ENCODE measurements around the gene ARHGAP24.
"Not testable (repeated sequence)": the region's sequence is repeated elsewhere in the genome, so short reads cannot be mapped to it uniquely, and the experiment has no call there.

ARHGAP24 gene

DNA sequence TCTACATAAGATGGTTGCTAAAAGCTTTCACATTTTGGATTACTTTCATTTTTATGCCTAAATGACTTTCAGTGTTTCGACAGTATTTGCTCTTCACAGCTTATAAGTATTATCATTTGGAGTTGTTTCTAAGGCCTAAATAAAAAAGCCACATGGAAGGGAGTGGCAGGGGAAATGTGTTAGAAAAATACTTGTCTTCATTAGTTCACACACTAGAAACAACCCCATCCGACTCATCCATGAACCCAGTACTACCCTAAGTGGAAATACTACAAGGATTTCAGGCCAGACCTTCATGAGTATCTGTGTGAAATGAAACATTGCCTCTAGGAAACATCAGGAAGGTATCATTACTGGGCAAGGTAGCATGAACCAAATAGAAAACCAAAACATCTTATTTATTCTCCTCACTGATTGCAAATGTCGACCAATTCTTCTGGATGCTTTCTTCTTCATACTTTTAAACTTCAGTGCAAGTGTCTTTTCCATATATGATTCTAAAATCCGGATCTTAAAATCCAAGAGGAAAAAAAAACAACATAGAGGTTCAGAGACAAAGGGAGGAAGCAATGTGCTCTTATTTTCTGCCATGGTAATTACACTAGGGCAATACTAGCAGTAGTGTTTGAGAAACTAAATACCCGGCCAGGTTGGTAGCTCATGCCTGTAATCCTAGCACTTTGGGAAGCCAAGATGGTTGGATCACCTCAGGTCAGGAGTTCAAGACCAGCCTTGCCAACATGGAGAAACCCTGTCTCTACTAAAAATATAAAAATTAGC lies 349.4 kb downstream of the ARHGAP24 start:
- no peak for DNase-seq

DNA sequence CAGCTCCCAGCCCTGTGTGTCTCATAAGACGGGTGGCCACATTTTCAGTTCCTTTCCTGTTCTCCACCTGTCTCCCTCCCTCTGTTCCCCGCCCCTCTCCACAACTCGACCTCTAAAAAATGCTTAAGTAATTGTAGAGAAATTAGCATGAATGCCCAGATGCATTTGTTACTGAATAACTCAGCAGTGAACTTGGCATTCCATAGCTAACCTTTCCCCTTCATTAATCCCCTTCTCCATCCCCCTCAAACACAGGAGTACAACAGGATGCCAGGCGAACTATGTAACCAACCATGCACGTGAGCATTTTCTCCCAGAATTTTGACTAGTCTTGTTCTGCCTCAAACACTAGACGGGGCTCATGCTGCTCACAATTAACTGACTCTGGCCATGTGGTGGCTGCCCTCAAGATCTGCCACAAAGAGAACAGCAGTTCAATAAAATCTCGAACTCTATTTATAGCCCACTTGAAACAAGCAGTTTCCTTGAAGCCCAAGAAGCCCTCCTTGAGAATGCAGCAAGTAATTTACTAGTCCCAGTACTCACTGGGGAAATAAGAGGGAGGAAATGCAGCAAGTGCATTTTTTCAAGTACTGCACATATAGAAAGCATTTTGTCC lies 351.2 kb downstream of the ARHGAP24 start:
- peak in 1 of 2 donors; percentile 6 for DNase-seq

DNA sequence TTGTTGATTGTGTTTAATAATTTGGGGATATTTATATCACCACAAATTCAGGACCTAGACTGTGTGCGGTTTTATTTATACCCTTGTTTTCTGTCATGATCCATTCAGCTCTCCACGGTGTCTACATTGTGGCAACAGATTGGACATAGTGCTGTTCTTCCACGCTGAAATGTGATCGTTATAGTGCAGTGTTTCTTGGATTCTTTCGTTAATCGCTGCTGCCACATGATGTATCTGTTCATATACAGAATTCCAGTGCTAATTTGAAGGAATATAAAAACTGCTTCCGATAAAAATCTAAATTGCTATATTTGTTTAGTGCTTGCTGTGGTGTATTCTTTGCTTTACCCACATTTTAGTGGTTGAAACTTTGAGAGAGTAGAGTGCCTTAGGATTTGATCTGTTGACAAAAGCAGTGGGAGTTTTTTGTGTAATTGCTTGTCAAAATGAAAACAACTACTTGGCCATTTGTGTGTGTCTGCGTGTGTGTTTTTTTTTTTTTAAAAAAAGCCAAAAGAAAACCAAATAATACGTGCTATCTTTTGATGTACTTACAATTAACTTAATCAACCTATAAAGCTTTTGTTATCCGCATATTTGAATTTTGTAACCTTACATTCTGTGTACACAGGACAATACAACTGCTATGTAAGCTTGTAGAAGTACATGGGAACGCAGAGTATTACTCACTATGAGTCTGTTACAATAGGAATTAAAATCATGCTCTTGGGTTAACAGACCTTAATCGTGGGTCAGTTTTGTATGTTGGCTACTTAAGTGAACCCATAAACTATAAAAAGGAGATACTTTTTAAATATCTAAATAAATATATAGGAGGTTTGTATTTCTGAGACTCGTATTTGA lies 353.3 kb downstream of the ARHGAP24 start:
- DNase-seq, result no peak

DNA sequence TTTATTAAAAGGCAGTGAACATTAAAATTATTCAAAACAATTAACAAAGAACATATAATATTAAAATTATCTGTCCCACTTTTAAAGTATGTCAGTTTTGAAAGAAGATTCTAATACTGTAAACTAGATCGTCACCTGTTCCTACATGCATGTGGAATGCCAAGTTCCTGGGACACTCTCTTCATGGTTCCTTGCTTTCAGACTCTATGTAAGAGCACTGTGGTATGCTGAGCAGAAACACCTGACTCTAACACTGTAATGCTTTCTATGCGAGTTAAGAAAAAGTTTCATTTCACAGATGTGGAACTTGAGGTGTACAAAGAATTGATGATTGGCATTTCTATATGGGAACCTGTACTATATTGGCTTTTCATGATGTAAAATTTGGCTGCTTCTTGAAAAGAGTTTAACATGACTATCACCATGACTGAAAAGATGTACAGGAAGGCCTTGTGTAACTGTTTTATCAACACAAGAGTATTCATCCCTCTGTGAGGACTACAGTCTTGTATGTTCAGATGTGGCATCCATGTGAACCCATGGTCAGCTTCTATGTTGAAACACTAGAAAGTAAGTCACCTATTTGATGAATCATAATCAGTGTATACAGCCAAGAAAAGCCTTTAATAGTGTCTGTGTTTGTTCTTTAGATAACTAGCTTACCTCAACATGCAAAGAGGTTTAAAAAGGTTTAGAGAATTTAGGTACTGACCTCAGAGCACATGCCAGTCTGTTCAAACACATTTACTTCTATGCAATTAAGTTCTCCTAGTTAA lies 354.5 kb downstream of the ARHGAP24 start:
- DNase-seq, result no peak

DNA sequence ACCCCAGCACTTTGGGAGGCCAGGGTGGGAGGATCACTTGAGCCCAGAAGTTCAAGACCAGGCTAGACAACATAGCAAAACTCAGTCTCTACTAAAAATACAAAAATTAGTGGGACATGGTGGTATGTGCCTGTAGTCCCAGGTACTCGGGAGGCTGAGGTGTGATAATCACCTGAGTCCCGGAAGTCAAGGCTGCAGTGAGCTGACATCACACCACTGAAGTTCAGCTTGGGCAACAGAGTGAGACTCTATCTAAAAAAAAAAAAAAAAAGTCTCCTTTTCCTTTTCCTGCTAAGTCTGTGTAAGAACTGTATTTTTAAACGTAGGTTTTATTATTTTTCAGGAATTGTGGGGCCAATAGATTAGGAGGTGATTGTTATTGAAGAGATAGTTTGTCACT lies 356.7 kb downstream of the ARHGAP24 start:
- no peak for DNase-seq

DNA sequence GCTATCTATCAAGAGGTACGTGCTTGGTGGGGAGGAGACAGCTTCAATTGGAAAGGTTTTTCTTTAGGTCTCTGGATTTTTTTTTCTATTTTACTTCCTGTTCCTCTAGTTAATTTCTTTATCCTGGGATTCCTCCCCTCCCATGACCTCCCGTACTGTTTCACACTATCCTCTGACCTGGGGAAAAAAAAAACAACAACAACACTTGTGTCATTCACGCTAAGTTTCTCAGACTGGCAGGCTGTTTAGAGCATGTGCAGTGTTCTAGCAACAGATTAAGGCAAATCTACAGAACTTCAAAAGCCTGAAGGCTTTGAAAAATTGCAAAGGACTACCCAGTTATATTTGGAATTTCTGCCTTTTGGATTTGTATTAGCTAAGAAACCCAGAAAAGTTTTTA lies 358.4 kb downstream of the ARHGAP24 start:
- no peak for DNase-seq

DNA sequence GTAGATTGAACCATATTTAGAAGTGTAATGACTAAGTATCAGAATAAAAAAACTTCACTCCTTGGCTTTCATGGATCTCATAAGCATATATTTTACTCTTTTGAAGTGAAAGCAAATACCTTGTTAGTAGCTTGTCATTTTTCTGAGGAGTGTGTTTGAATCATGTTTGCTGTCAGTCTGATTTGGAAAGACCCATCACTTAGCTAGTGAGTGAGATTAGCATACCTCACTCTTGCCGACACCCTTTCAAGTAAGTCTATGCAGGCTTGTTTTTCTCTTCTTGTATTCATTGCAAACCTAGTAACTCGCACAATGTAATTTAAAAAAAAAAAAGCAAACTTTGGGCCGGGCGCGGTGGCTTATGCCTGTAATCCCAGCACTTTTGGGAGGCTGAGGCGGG lies 360.0 kb downstream of the ARHGAP24 start:
- no peak for DNase-seq

DNA sequence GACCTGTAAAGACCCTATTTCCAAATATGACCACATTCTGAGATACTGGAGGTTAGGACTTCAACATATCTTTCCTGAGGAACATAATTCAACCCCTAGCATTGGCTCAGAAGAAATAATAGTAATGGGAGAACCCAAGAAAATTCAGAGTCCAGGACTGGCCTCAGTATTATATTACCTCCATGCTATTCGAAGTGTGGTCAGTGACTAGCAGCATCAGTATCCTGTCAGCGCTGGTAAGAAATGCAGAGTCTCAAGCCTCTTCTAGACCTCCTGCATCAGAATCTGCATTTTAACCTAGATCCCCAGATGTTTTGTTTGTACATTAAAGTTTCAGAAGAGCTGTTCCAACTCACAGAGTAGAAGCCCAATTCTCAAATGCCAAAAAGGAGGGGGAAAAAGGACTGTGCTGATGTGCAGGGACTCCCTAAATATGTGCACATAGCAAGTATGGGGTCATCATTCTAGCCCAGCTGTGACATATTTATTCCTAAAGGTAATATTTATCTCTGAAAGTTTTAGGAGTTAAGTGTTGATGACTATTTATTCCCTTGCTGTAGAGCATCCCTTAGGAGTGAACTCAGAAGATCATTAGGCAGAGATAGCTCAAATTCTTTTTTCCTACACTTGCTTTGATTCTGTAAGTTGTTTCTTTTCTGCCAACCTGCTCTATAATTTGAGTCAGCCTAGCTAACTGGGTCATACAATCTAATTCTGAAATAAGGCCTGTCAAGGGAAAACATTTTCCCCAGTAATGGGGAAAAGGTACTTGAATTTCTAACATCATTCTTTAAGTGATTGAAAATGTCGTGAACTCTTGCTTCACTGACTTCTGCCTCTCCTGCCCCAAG lies 361.9 kb downstream of the ARHGAP24 start:
- DNase-seq, result no peak

DNA sequence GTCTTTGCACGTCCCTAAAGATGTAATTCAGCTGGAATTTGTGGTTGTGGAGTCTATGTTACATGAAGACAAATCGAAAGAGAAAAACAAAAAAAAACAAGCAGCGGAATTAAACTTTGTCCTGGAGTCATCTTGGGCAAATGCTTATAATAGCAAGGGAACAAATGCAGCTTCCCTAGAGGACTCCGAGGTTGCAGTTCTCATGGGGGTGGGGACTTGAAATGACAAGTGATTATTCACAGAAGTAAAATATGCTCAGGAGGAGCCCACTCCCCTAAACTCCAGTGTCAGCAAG lies 362.4 kb downstream of the ARHGAP24 start:
- DNase-seq, result no peak

DNA sequence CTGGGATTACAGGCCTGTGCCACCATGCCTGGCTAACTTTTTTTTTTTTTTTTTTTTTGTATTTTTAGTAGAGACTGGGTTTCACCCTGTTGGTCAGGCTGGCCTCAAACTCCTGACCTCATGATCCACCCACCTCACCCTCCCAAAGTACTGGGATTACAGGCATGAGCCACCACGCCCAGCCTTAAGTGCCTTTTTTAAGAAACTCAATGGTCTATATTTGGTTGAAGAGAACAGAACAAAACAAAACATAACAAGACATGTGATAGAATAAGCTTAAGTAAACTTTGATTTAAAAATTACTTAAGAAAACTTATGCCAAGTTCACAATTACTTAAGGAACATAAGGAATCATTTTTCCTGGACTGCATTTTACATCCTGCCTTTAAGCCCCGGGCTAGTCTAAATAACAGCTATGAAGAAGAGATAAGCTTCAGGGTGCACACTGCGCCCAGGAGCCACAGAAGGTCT lies 365.1 kb downstream of the ARHGAP24 start:
- DNase-seq, result not testable (repeated sequence)

DNA sequence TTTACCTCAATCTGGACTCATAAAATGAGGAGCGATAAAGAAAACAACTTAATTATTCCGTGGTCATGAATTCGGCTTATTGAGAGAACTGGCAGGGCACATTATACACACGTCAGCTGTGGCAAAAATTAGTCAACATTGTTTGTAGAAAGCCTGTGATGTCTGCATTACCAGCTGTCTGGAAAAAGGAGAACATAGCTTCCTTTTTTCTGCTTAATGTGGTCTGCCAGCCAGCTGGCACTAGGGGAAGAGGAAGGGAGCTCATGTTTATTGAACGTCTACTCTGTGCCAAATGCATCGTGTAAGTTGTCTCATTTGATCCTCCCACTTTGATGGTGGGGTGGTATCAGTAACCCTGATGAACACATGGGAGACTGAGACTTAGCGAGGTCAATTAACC lies 367.6 kb downstream of the ARHGAP24 start:
- DNase-seq, result peak; percentile 80 to 81

DNA sequence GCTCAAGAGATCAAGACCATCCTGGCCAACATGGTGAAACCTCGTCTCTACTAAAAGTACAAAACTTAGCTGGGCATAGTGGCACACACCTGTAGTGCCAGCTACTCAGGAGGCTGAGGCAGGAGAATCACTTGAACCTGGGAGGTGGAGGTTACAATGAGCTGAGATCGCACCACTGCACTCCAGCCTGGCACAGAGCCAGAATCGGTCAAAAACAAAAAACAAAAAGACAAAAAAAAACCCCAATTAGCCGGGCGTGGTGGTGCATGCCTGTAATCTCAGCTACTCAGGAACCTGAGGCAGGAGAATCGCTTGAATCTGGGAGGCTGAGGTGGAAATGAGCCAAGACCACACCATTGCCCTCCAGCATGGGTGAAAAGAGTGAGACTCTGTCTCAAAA lies 378.8 kb downstream of the ARHGAP24 start:
- not testable (repeated sequence) for DNase-seq

DNA sequence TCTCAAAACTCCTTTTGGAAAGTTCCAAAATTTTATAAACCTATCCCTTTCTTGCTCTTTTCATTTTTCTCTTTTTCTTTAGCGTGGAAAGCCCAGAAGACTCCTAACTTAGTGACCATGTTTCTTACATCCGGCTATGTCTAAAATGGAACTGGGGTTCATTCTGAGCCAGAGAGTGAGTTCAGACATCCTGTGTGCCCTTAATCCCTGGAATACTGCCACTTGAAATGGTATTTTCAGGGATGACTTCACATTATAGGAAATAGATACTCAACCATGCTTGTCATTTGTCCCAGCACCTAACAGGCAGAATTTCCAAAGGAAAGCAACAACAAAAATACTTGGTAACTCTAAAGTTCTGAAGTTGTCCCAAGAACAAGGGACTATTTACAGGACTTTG lies 379.6 kb downstream of the ARHGAP24 start:
- DNase-seq, result no peak

DNA sequence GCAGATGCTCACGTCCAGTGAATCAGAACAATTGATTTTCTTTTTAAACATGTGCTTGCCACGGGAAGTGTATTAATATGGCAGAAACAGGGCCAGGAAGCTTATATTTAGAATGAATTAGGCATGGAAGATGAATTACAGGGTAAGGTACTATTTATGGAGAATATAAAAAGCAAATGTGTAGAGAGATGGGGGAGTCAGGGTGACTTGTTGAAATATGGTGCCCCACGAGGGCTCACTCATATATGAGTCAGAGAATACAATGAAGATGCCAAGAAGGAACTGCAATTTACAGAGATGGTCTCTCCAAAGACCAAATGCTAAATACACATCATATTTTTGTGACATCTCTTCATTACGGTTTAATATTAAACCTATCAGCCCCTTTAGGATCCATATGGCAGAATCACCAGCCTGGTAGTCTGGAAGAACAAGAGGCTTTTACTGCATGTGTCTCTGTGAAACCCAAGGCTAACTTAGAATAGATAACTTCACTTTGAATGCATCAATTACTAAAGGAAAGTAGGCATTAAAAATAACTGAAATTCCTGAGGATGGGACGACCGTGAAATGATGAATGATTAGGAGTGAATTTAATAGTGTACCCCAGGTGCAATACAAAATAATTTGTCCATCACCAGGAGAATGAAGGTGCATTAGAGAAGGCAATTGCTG lies 385.3 kb downstream of the ARHGAP24 start:
- DNase-seq, result no peak

DNA sequence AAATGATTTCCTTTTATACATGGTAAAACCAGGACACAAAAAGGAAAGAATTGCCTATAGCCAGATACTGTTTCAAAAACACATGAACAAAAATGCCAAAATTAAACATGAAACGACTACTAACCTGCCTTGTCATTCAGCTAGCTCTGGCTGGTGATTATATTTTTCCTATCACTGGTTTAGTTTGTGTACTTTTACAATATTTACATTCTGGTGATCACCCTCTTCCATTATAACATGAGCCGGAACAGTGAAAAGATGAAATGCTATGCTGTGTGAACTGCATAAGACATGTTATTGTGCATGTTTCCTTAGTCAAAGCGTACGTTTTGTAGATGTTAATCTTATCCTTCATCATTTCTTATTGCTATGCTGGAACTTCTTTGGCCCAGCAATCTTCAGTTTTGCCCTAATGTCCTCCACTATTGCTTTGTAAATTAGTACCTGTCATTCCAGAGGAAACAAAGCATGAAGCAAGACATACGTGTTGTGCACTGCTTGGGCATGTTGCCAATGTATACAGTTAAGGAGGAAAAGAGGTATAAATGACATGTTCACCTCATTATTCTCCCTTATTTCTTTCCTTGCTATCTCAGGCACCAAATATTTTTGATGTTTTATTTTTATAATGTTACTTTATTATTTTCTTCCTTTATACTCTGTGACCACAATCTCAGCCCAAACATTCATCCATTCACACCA lies 386.3 kb downstream of the ARHGAP24 start:
- no peak for DNase-seq

DNA sequence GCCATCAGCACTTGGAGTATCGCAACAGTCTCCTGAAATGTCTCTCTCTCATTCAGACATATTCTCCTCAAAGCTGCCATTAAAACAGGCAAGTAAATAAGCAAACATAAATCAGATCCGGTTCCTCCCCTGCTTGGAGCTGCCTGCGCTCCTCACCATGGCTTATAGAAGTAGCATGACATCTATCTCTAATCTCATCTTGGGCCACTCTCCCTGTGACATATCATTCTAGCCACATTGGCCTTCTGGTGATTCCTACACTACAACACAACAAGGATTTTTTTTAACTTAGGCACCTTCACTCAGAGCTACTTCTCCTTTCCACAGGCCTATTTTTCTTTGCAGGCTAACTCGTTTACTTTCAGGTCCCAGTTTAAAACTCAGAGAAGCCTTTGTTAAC lies 387.9 kb downstream of the ARHGAP24 start:
- no peak for DNase-seq

DNA sequence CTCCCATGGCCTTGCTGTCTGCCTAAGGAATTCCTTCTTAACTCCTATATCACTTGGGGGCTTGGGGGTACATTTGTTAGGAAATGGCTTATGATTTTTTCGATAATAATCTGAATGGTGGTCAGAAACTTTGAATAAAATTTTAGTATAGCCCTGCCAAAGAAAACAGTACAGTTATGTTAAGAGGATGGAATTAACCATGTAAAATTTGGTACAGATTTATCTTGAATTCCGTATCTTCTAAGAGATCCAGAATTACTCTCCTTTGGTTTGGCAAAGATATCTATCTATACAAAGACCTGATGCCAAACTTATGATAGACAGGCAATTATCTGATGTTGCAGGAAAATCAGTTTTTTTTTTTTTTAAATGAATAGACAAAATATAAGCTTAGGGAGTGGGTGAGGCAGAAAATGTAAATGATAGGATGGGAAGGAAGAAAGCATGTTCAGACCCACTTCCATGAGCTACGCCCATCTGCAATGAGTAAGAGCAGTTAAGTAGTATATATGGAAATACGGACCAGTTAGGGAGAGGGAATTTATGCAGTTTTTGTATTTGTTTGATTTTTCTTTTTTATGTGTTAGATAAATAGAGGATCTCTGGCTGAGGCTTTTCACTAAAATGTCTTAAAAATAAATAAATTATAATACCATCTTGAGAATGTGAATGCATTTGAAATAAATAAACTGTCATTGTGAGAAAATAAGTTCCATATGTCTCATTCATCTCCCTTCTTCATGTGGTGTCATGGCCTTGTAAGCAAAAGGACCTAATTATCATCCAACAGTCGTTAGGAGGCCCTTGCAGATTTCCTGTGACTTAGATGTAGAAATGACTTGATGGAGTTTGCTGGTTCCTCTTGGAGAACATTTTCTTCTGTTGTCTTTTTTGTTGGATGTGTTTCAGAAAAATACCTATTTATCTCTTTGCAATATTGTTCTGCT lies 389.6 kb downstream of the ARHGAP24 start:
- no peak for DNase-seq

DNA sequence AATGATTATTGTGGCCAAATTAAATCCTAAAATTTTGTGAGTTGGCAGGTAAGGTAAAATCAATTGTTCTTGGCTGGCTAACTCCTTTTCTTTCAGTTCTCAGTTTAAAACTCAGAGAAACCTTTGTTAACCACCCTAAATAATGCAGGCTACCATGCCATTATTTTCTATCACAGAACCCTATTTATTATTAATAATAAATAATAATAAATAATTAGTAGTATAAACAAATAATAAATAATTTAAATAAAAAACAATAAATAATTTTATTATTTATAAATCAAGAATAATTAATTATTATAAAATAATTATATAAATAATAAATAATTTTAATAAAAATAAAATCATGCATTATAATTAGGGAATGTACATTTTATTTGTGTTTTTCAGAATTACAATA lies 390.3 kb downstream of the ARHGAP24 start:
- no peak for DNase-seq

DNA sequence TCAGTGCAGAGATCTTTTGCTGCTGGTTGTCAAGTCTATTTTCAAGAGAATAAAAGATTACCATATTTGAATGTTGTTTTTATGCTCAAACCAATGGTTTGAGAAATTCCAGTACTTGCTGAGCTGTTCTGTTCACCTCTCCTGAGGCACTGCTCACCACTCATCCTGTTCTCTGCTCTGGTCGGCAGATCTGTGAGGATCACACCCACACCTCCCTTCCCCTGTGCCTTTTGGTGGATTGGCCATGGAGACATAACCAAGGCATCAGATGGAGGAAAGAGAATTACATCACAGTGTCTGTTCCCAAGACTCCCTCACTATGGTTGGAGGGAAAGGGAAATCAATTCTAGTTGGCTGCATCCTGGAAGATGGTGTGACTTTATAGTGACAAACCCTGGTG lies 391.6 kb downstream of the ARHGAP24 start:
- no peak for DNase-seq

DNA sequence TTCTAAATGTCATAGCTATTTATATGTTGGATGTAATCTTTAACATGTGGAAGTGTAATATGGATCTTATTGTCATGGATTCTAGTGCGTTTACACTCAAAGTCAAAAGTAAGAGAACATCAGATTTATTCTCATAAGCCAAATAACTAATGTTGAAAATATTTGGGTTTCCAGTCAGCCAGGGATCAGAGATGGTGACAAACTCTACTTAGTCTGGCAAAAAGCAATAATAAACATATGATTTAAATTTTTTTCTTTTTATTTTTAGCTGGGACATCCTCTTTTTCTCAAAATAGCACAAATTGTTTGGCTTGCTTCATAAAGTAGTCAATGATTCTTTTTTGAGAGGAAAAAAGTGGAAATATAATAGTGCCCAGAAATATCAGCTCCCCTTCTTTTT lies 392.3 kb downstream of the ARHGAP24 start:
- DNase-seq, result no peak

Measured in inflammatory macrophage treated with lipopolysaccharide for 1 hour (primary cell).